GM18858 (cell line): Measurements from ENCODE around the gene ZFY.

Experiments used
- ATAC-seq: cut with Tn5 transposase; IDR thresholded peaks from one replicate; pipeline ENCODE4 v1.9.1; 2021; ENCODE audit not compliant: unreplicated experiment

The ZFY gene

GRCh38 chrY:2934861-2935715 lies at the start of gene ZFY:
TSS of gene ZFY (plus strand) at chrY:2935381. CDS start at chrY:2953937, 18,556 bp downstream.
- ATAC-seq, result no peak

DNA sequence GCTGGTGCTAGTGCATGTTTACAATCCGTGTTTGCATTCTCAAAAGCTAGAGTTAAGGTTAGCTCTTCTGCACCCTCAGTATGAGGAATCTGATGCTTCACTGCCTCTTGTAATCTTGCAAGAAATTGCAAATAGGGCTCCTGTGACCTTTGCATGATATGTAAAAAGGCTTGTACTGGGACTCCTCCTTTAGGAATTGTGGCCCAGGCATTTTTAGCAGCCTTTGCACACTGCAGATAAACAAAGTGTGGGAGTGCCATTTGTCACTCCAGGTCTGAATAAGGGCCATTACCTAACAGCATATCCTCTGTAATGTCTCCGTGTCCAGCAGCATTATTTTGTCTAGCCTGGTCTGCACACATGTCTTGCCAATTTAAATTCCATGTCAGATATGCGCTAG lies 49.3 kb upstream of the ZFY start:
- no peak for ATAC-seq

DNA sequence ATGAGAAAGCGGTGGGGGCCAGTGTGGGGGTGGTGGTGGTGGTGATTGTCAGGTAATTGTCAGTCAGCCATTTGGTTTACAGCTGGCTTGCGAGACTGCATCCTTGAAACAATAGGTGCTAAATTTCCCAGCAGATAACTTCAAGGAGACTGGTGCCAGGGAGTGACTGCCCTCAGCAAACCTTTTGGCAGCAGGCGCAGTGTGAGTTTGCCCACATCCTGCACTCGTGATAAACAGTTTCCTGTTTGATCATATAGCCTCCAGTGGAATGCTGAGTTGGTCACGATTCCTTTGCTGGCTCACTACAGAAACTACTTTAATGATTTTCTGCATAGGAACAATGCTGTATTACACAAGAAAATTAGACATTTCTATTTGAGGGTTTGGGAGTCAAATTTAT lies 47.8 kb upstream of the ZFY start:
- no peak for ATAC-seq

DNA sequence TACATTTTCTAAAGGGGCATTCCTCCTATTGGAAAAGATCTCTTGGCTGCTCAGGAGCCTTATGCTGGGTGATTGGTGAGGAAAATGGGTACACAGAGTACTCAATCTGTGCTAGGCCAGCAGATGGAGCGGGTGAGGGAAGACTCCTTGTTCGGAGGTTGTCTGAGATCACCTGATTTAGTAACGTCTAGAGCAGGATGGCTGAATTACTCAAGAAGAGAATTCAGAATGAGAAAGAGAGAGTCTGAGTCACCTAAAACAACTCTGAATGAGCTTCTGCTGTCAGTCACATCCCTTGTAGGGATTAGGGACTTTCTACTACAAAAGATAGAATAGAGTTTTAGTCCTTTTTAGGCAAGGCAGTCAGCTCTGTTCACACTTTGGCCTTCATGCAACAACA lies 47.2 kb upstream of the ZFY start:
- no peak for ATAC-seq

- no peak for ATAC-seq
These were observed 41.7 kb upstream of the ZFY start for GRCh38 chrY:2893471-2893870.

- no peak for ATAC-seq
These were observed 39.1 kb upstream of the ZFY start for GRCh38 chrY:2896050-2896449.

DNA sequence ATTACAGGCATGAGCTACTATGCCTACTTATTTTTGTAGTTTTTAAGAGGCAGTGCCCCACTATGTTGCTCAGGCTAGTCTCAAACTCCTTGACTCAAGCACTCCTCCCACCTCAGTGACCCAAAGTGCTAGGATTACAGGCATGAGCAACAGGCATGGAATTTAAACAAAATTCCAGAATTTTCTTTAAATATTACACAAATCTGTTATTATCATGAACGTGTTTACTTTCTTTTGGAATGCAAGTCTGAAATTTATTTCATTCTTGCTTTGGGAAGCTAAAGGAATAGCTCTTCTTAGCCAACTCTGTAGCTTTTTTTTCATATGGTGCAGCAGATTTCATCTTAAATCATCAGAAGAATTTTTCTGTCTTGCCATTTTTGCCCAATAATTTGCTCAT lies 27.8 kb upstream of the ZFY start:
- no peak for ATAC-seq

- no peak for ATAC-seq
These were observed 21.9 kb upstream of the ZFY start for GRCh38 chrY:2913066-2913815.

DNA sequence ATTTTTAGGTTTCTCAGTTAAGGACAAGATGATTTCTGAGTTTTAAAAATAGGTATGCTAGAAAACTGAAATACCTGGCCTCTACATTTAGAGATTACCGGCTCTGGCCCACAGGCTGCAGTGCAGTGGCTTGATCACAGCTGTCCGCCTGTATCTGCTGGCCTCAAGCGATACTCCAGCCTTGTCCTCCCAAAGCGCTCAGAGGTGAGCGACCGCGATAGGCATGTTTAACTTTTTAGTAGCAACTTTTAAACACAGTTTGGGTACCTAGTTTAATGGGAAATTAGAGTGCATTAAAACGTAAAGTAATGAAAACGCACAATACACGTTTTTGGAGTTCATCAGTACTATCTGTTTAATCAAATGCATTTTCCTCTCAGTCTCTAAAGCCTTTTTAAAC lies 1.1 kb upstream of the ZFY start:
- no peak for ATAC-seq

GRCh38 chrY:2935716-2936435 lies 695 bp downstream of the ZFY start:
- ATAC-seq, result no peak

GRCh38 chrY:2936436-2936750 lies 1.2 kb downstream of the ZFY start:
- ATAC-seq, result no peak

DNA sequence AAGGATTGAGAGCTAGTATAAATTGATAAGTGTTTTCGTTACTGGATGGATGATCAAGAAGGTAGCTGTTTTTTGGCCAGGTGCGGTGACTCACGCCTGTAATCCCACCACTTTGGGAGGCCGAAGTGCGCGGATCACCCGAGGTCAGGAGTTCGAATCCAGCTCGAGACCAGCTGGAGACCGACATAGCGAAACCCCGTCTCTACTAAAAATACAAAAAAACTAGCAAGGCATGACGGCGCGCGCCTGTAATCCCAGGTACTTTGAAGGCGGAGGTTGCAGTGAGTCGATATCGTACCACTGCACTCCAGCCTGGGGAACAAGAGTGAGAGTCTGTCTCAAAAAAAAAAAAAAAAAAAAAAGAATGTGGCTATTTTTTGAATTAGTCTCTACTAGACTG lies 2.0 kb downstream of the ZFY start:
- ATAC-seq, result no peak

DNA sequence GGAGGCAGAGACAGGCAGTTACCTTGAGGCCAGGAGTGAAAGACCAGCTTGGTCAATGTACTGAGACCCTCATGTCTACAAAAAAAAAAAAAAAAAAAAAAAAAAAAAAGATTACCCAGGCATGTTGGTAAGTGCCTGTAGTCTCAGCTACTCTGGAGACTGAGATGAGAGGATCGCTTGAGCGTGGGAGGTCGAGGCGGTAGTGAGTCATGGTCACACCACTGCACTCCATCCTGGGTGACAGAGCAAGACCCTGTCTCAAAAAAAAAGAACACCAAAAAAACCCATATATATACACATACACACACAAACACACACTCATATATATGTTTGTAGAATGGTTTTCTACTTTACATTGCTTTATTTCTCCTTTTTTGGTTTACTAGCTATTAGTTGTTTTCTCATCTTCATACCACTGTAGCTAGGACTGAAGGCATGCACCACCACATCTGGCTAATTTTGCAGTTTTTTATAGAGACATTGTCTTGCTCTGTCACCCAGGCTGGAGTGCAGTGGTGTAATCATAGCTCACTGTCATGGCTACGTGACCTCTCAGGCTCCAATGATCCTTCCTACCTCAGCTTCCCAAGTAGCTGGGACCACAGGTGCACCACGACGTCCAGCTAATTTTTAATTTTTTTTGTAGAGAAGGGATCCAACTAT lies 14.5 kb downstream of the ZFY start:
- ATAC-seq, result no peak

- no peak for ATAC-seq
These were observed 15.5 kb downstream of the ZFY start for GRCh38 chrY:2950655-2951054.

DNA sequence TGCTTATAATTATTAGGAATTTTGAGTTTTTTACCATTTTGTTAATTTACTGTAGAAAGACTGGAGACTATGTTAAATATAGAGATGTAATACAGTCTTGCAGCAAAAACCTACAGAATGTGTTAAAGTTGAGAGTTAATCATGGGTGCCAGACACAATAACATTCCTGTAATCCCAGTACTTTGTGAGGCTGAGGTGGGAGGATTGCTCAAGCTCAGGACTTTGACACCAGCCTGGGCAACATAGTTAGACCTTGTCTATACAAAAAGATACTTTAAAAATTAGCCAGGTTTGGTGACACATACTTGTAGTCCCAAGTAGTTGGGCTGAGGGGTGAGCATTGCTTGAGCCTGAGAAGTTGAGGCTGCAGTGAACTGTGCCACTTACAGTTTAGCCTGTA lies 17.7 kb downstream of the ZFY start:
- no peak for ATAC-seq

DNA sequence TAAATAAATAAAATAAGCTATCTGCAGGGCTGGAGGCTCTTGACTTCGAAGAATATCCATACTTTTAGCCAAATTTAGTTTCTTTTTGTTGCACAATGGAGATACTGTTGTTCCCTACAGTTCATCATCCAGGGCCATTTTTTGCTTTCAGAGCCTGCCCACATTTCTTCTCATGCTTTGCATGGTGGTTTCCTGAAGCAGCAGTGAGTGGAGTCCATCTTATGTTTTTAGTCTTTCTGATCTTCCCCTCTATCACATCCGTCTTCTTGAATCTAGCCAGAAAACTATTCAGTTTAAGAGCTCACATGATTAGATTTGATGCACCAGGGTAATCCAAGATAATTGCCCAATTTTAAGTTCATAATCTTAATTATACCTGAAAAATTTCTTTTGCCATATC lies 19.6 kb downstream of the ZFY start:
- no peak for ATAC-seq

- ATAC-seq, result no peak
These were observed 20.4 kb downstream of the ZFY start for GRCh38 chrY:2955561-2955960.

DNA sequence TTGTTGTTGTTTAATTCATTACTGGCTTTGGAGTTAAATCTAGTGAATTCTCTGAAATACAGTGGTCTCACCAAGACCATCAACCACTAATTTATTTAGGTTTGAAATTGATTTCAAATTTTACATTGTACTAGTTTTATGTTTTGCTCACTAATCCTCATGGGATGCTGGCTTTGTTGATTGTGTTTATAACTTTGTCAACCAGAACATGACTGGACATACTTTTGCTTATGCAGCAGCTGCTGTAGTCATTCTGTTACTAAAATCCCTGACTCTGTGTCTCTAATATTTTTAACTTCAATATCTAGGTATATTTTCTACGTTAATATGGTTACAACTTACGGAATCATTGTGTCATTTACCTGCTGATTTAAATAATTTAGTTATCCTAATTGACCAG lies 26.9 kb downstream of the ZFY start:
- no peak for ATAC-seq

- no peak for ATAC-seq
These were observed 29.6 kb downstream of the ZFY start for GRCh38 chrY:2964814-2965213.

DNA sequence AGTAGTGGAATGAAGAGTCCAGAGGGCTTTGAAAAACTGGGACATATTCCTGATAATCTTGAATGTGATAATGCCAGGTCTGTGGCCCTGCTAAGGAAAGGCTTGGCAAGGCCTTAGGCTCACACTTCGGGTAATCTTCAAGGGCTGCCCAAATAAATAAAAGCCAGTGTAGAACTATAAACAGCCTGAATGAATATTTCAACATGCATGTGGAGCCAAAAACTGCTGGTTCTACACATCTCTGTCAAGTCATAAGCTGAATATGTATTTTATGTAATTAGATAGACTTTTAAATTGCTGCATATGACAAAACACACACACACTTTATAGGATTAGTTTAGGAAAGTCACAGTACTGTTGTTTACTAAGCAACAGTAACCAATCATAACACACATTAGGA lies 30.4 kb downstream of the ZFY start:
- ATAC-seq, result no peak

DNA sequence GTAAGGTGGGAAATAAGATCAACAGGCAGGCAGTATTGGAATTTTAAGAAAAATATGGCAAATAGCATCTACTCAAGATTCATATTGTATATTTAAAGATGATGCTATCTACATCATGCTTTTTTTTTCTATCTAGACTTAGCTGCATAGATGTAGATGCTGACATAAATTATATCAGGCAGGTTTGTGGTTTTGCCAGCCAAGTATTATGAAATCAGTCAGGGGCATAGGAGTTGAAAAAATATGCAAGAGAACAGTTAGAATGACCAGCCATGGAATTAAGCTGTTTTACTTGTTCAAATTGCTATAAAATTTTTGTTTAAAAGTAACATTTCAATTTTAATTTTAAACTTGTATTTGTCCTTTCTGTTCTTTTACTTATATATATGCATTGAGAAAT lies 34.4 kb downstream of the ZFY start:
- ATAC-seq, result no peak
